Measurements from ENCODE around the gene PRR15L. TPM values are rescaled to one million over a fixed set of nuclear protein-coding genes. Genes with fewer than 3 reads are reported as not detected.
A peak's percentile ranks its signal among the peaks of the same experiment; 100 is the strongest.

Gene PRR15L
- polyA plus RNA-seq, 4 donors: 159 to 388 (median 277) TPM

DNA sequence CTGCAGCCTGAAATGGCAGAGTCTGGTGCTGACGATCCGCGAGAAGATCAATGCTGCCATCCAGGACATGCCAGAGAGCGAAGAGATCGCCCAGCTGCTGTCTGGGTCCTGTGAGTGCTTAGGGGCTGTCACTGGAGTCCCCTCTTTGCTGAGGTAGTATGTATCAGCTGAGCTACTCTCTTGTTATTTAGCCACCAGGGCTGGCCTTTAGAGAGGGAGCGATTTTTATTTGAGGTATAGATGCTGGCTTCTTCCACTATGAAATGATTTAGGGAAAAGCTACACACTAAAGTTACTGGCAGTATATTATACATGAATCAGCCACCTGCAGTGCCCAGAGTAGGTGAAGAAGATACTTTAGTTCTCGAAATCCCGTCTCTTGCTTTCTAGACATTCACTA is 15.9 kb upstream of the PRR15L start:
- 93 to 96% (median 95%) methylated on average over 8 of the region's 8 CpGs for WGBS, 3 donors

GRCh38 chr17:47970725-47971499 is 13.2 kb upstream of the PRR15L start, which contains the start of gene CDK5RAP3:
TSS of gene CDK5RAP3 (plus strand) at chr17:47971113. CDS start at chr17:47971147, 34 bp downstream.
- peak within 1 kb of the TSS; percentile 65 to 94 (median 67) for H3K27ac ChIP-seq (ENCODE audit: low read depth in 1 of 3, low read length in 2 of 3)
- FAIRE-seq (peak; percentile 74), DNase-seq (peak; percentile 100)
- H3K9me3 ChIP-seq (ENCODE audit: control insufficient read depth in 2 of 2, insufficient read depth in 1 of 2, low read depth in 1 of 2, low read length in 1 of 2): no peaks in the 10 kb centered on the region
- peaks cover 3 to 48% (median 3%) of the 10 kb centered on the region in 3 donors for H3K4me1 ChIP-seq (ENCODE audit: control insufficient read depth in 3 of 3, insufficient read depth in 2 of 3, low read depth in 1 of 3, low read length in 2 of 3)
- WGBS, 3 donors: 0% methylated on average over 57 to 62 of the region's 62 CpGs
- peaks cover 4 to 23% (median 4%) of the 10 kb centered on the region in 3 donors for H3K36me3 ChIP-seq (ENCODE audit: control insufficient read depth in 3 of 3, insufficient read depth in 2 of 3, low read depth in 1 of 3, low read length in 3 of 3)
- H3K27me3 ChIP-seq (ENCODE audit: control insufficient read depth in 3 of 3, insufficient read depth in 3 of 3, low read length in 3 of 3): no peaks in the 10 kb centered on the region
- peak within 1 kb of the TSS; percentile 62 to 83 (median 81) for H3K4me3 ChIP-seq (ENCODE audit: low read depth in 1 of 3, low read length in 3 of 3)

More for the DNA sequence above, 15.9 kb upstream of the PRR15L start:
- Histone ChIP-seq H3K4me3 (ENCODE audit: low read depth in 1 of 3, low read length in 3 of 3) (no peak overlapping the region), H3K36me3 (ENCODE audit: control insufficient read depth in 3 of 3, insufficient read depth in 2 of 3, low read depth in 1 of 3, low read length in 3 of 3) (peaks cover 5 to 43% (median 9%) of the 10 kb centered on the region in 3 donors), H3K27me3 (ENCODE audit: control insufficient read depth in 3 of 3, insufficient read depth in 3 of 3, low read length in 3 of 3) (no peaks in the 10 kb centered on the region), H3K27ac (ENCODE audit: low read depth in 1 of 3, low read length in 2 of 3) (no peak overlapping the region), H3K4me1 (ENCODE audit: control insufficient read depth in 3 of 3, insufficient read depth in 2 of 3, low read depth in 1 of 3, low read length in 2 of 3) (peaks cover 3 to 28% (median 3%) of the 10 kb centered on the region in 3 donors), H3K9me3 (ENCODE audit: control insufficient read depth in 2 of 2, insufficient read depth in 1 of 2, low read depth in 1 of 2, low read length in 1 of 2) (no peaks in the 10 kb centered on the region)
- no peak for DNase-seq
- FAIRE-seq: no peak

DNA sequence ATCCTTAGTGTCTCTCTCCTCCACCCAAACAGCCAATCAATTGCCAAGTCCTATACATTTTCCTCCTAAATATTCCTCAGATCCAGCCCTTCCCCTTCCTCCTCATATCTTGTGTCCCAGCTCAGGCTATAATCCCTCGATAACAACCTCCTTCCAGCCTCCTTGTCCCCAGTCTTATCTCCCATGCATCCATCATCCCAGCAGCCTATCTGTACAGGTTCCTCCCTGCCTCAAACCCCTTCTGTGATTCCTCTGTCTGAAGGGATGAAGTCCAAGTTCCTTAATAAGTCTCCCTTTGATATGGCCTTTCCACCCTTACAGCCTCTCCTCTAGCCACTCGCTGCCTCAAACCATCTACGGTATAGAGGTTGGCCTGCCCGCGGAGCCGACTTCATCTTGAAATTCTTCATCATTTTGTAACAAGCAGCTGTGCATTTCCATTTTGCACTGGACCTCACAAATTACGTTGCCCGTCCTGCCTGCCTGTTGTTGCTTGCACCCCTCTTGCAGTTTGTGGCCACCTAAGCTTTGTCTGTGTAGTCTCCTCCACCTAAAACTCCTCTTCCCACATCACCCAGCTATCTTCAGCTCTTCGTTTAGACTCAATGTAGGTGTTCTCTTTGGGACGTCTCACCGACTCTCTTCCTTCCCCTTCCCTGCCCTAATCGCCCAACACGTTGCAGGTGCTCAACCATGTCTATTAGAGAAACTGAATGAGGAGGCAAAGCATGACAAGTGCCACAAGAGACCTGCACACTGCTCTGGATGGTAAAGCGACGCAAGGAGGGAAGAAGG is 12.4 kb upstream of the PRR15L start:
- Histone ChIP-seq H3K4me3 (ENCODE audit: low read depth in 1 of 3, low read length in 3 of 3) (peak overlapping the region in 2 of 3 donors; percentile 22 to 30), H3K4me1 (ENCODE audit: control insufficient read depth in 3 of 3, insufficient read depth in 2 of 3, low read depth in 1 of 3, low read length in 2 of 3) (peaks cover 3 to 54% (median 3%) of the 10 kb centered on the region in 3 donors), H3K9me3 (ENCODE audit: control insufficient read depth in 2 of 2, insufficient read depth in 1 of 2, low read depth in 1 of 2, low read length in 1 of 2) (no peaks in the 10 kb centered on the region), H3K27me3 (ENCODE audit: control insufficient read depth in 3 of 3, insufficient read depth in 3 of 3, low read length in 3 of 3) (no peaks in the 10 kb centered on the region), H3K27ac (ENCODE audit: low read depth in 1 of 3, low read length in 2 of 3) (peak overlapping the region; percentile 35 to 48 (median 38)), H3K36me3 (ENCODE audit: control insufficient read depth in 3 of 3, insufficient read depth in 2 of 3, low read depth in 1 of 3, low read length in 3 of 3) (peaks cover 4 to 15% (median 4%) of the 10 kb centered on the region in 3 donors)
- FAIRE-seq: no peak
- DNase-seq: peak in 1 of 2 donors; percentile 66
- 9 to 35% (median 28%) methylated on average over 15 of the region's 15 CpGs for WGBS, 3 donors

GRCh38 chr17:47968836-47969235 is 11.2 kb upstream of the PRR15L start:
- Histone ChIP-seq H3K4me1 (ENCODE audit: control insufficient read depth in 3 of 3, insufficient read depth in 2 of 3, low read depth in 1 of 3, low read length in 2 of 3) (peaks cover 5 to 67% (median 6%) of the 10 kb centered on the region in 3 donors), H3K9me3 (ENCODE audit: control insufficient read depth in 2 of 2, insufficient read depth in 1 of 2, low read depth in 1 of 2, low read length in 1 of 2) (no peaks in the 10 kb centered on the region), H3K36me3 (ENCODE audit: control insufficient read depth in 3 of 3, insufficient read depth in 2 of 3, low read depth in 1 of 3, low read length in 3 of 3) (peaks cover 0 to 4% (median 4%) of the 10 kb centered on the region in 3 donors), H3K27me3 (ENCODE audit: control insufficient read depth in 3 of 3, insufficient read depth in 3 of 3, low read length in 3 of 3) (no peaks in the 10 kb centered on the region), H3K27ac (ENCODE audit: low read depth in 1 of 3, low read length in 2 of 3) (peak overlapping the region in 1 of 3 donors; percentile 51), H3K4me3 (ENCODE audit: low read depth in 1 of 3, low read length in 3 of 3) (no peak overlapping the region)
- DNase-seq (peak in 1 of 2 donors; percentile 40), FAIRE-seq (no peak)
- 84 to 91% (median 84%) methylated on average over 5 of the region's 5 CpGs for WGBS, 3 donors

DNA sequence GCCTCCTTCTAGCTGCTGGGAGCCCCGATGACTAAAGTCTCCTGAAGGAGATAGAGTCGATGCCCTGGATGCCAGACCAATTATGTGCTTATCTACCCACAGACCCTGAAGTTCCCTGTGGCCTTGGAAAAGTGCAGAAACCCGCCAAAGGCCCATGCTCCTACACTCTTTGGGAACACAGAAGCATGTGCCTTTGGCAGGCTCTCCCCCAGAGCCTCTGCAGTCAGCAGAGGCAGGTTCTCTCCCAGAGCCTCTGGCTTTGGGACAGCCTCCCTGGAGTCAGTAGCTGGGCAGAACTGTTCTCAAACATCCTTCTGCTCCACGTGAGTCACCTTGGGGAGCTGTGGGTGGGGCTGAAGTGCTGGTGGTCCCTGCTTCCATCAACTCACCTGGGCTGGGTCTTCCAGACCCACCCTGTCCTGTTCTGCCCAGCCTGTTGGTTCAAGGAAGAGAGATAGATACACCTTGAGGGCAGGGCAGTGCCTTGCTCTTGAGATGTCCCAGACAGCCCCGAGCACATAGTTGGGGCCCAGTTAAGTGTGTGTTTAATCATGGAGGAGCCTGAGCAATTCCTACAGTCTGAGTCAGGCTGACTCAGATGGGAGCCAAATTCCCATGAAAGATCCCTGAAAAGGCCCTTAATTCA is 10.0 kb upstream of the PRR15L start:
- Histone ChIP-seq H3K4me3 (ENCODE audit: low read depth in 1 of 3, low read length in 3 of 3) (no peak overlapping the region), H3K4me1 (ENCODE audit: control insufficient read depth in 3 of 3, insufficient read depth in 2 of 3, low read depth in 1 of 3, low read length in 2 of 3) (peaks cover 5 to 71% (median 6%) of the 10 kb centered on the region in 3 donors), H3K27me3 (ENCODE audit: control insufficient read depth in 3 of 3, insufficient read depth in 3 of 3, low read length in 3 of 3) (no peaks in the 10 kb centered on the region), H3K36me3 (ENCODE audit: control insufficient read depth in 3 of 3, insufficient read depth in 2 of 3, low read depth in 1 of 3, low read length in 3 of 3) (no peaks in the 10 kb centered on the region), H3K9me3 (ENCODE audit: control insufficient read depth in 2 of 2, insufficient read depth in 1 of 2, low read depth in 1 of 2, low read length in 1 of 2) (peaks cover 0 to 3% of the 10 kb centered on the region in 2 donors), H3K27ac (ENCODE audit: low read depth in 1 of 3, low read length in 2 of 3) (peak overlapping the region; percentile 53 to 90 (median 85))
- no peak for FAIRE-seq
- DNase-seq: peak; percentile 62 to 76
- 11 to 37% (median 21%) methylated on average over 4 to 5 of the region's 5 CpGs for WGBS, 3 donors

DNA sequence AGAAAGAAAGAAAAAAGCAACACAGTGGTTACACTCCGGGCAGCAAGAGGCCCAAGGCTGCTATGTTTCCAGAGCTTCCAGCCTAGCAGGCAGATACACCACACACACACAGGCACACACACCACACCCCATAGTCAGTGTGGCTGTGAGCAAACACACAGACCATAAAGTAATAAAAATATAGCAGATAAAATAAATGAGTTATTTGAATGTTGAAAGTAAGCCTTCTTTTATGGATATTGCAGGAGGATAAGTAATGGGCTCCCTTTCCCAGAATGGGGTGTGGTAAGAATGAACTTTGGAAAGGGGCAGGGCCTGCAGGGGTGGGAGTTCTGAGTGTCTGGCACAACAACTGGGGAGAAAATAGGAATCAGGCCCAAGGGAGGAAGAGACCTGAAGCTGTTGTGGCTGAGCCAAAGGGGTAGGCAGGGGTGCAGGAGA is 8.4 kb upstream of the PRR15L start:
- whole genome bisulfite sequencing, 3 donors: 11 to 47% (median 25%) methylated on average over 1 of the region's 1 CpG
- H3K36me3 ChIP-seq (ENCODE audit: control insufficient read depth in 3 of 3, insufficient read depth in 2 of 3, low read depth in 1 of 3, low read length in 3 of 3): no peaks in the 10 kb centered on the region
- DNase-seq (peak; percentile 95 to 99), FAIRE-seq (no peak)
- no peak overlapping the region for H3K4me3 ChIP-seq (ENCODE audit: low read depth in 1 of 3, low read length in 3 of 3)
- H3K9me3 ChIP-seq (ENCODE audit: control insufficient read depth in 2 of 2, insufficient read depth in 1 of 2, low read depth in 1 of 2, low read length in 1 of 2): peaks cover 0 to 8% of the 10 kb centered on the region in 2 donors
- H3K27me3 ChIP-seq (ENCODE audit: control insufficient read depth in 3 of 3, insufficient read depth in 3 of 3, low read length in 3 of 3): no peaks in the 10 kb centered on the region
- peaks cover 3 to 71% (median 4%) of the 10 kb centered on the region in 3 donors for H3K4me1 ChIP-seq (ENCODE audit: control insufficient read depth in 3 of 3, insufficient read depth in 2 of 3, low read depth in 1 of 3, low read length in 2 of 3)
- peak overlapping the region; percentile 74 to 96 (median 89) for H3K27ac ChIP-seq (ENCODE audit: low read depth in 1 of 3, low read length in 2 of 3)

DNA sequence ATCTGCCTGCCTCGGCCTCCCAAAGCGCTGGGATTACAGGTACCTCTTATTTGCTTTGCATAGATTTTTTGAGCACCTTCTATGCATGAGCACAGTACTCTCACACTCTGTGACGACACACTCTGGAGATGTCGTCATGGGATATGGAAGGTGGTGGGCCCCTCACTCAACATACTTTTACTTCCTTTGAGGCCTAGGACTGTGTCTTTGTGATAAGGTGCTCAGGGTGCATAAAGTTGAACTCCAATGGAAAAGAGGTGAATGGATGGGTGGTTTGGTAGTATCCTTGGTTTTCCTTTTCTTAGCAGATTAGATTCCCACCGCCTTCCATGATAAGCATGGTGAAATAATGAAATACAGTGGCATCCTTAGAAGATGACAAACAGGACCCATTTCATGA is 7.2 kb upstream of the PRR15L start:
- peaks cover 0 to 8% of the 10 kb centered on the region in 2 donors for H3K9me3 ChIP-seq (ENCODE audit: control insufficient read depth in 2 of 2, insufficient read depth in 1 of 2, low read depth in 1 of 2, low read length in 1 of 2)
- H3K36me3 ChIP-seq (ENCODE audit: control insufficient read depth in 3 of 3, insufficient read depth in 2 of 3, low read depth in 1 of 3, low read length in 3 of 3): no peaks in the 10 kb centered on the region
- WGBS, 3 donors: 90 to 95% (median 93%) methylated on average over 5 of the region's 5 CpGs
- H3K27me3 ChIP-seq (ENCODE audit: control insufficient read depth in 3 of 3, insufficient read depth in 3 of 3, low read length in 3 of 3): no peaks in the 10 kb centered on the region
- no peak overlapping the region for H3K4me3 ChIP-seq (ENCODE audit: low read depth in 1 of 3, low read length in 3 of 3)
- DNase-seq (peak in 1 of 2 donors; percentile 51), FAIRE-seq (no peak)
- H3K4me1 ChIP-seq (ENCODE audit: control insufficient read depth in 3 of 3, insufficient read depth in 2 of 3, low read depth in 1 of 3, low read length in 2 of 3): peaks cover 3 to 73% (median 7%) of the 10 kb centered on the region in 3 donors
- H3K27ac ChIP-seq (ENCODE audit: low read depth in 1 of 3, low read length in 2 of 3): peak overlapping the region; percentile 50 to 96 (median 78)

DNA sequence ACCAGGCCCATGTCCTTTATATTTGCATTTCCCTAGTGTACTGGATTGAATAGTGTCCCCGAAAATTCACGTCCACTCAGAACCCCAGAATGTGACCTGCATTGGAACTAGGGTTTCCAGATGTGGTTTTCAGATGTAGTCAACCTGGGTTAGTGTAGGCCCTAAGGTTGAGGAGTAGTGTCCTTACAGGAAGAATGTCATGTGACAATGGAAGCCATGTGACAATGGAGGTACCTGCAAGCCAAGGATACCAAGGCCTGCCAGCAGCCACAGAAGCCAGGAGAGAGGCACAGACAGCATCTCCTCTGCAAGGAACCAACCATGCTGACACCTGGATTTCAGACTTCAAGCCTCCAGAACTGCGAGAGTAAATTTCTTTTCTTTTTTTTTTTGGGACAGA is 5.2 kb upstream of the PRR15L start:
- WGBS, 3 donors: 83 to 97% (median 95%) methylated on average over 3 of the region's 3 CpGs
- no peak overlapping the region for H3K27ac ChIP-seq (ENCODE audit: low read depth in 1 of 3, low read length in 2 of 3)
- H3K4me3 ChIP-seq (ENCODE audit: low read depth in 1 of 3, low read length in 3 of 3): no peak overlapping the region
- FAIRE-seq: no peak
- DNase-seq: no peak
- peaks cover 2 to 78% (median 7%) of the 10 kb centered on the region in 3 donors for H3K4me1 ChIP-seq (ENCODE audit: control insufficient read depth in 3 of 3, insufficient read depth in 2 of 3, low read depth in 1 of 3, low read length in 2 of 3)
- peaks cover 0 to 8% of the 10 kb centered on the region in 2 donors for H3K9me3 ChIP-seq (ENCODE audit: control insufficient read depth in 2 of 2, insufficient read depth in 1 of 2, low read depth in 1 of 2, low read length in 1 of 2)
- H3K27me3 ChIP-seq (ENCODE audit: control insufficient read depth in 3 of 3, insufficient read depth in 3 of 3, low read length in 3 of 3): no peaks in the 10 kb centered on the region
- no peaks in the 10 kb centered on the region for H3K36me3 ChIP-seq (ENCODE audit: control insufficient read depth in 3 of 3, insufficient read depth in 2 of 3, low read depth in 1 of 3, low read length in 3 of 3)

Measured in small intestine (tissue), 7 donors.